ENCODE measurements around the gene CLEC17A.
"Not testable (repeated sequence)": the region's sequence is repeated elsewhere in the genome, so short reads cannot be mapped to it uniquely, and the experiment has no call there.

The CLEC17A gene

DNA sequence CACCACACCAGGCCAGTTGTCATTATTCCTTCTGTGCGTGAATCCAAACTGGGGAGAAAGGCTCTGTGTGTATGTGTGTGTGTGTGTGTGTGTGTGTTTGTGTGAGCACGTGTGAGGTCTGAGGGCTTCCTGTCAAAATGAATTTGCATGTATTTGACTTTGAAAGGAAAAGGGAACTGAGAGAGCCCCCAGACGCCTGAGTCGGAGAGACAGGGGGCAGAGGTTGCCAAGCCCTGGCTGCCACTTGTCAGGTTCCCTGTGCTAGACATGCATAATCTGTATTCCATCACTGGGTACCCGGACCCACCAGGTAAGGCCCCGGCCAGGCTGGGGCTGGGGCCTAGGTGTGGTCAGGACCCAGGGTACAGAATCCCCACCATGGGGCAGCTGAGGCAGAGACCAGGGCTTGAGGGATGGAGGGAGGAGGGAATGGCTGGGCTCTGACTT lies at the start of gene CLEC17A:
TSS of gene CLEC17A (plus strand) at position 191 of the 447 bp plus-strand sequence. CDS start at position 268, 77 bp downstream.
- Histone ChIP-seq H3K4me3 (ENCODE audit: low read length) (no peak within 1 kb of the TSS), H2AFZ (ENCODE audit: low read depth, low read length) (no peak within 1 kb of the TSS), H3K9me3 (ENCODE audit: low read length) (no peaks in the 10 kb centered on the region), H3K4me1 (ENCODE audit: insufficient read depth, low read length) (no peaks in the 10 kb centered on the region), H3K36me3 (ENCODE audit: insufficient read depth, low read length) (no peaks in the 10 kb centered on the region), H3K27me3 (ENCODE audit: insufficient read depth, low read length) (no peaks in the 10 kb centered on the region)

GRCh38 chr19:14533450-14533849 lies 49.4 kb upstream of the CLEC17A start:
- Histone ChIP-seq H3K27me3 (ENCODE audit: insufficient read depth, low read length) (no peaks in the 10 kb centered on the region), H3K4me1 (ENCODE audit: insufficient read depth, low read length) (peaks cover 9% of the 10 kb centered on the region), H3K36me3 (ENCODE audit: insufficient read depth, low read length) (peaks cover 8% of the 10 kb centered on the region), H3K9me3 (ENCODE audit: low read length) (no peaks in the 10 kb centered on the region), H3K4me3 (ENCODE audit: low read length) (no peak overlapping the region), H2AFZ (ENCODE audit: low read depth, low read length) (no peak overlapping the region)

- H3K4me3 ChIP-seq (ENCODE audit: low read length), result no peak overlapping the region
- H3K4me1 ChIP-seq (ENCODE audit: insufficient read depth, low read length), result no peaks in the 10 kb centered on the region
- H3K27me3 ChIP-seq (ENCODE audit: insufficient read depth, low read length), result no peaks in the 10 kb centered on the region
- H2AFZ ChIP-seq (ENCODE audit: low read depth, low read length), result no peak overlapping the region
- no peaks in the 10 kb centered on the region for H3K9me3 ChIP-seq (ENCODE audit: low read length)
- peaks cover 10% of the 10 kb centered on the region for H3K36me3 ChIP-seq (ENCODE audit: insufficient read depth, low read length)
Observed at GRCh38 chr19:14536926-14537692, 45.8 kb upstream of the CLEC17A start.

- Histone ChIP-seq H3K36me3 (ENCODE audit: insufficient read depth, low read length) (peaks cover 5% of the 10 kb centered on the region), H3K4me1 (ENCODE audit: insufficient read depth, low read length) (no peaks in the 10 kb centered on the region), H3K4me3 (ENCODE audit: low read length) (no peak overlapping the region), H3K9me3 (ENCODE audit: low read length) (no peaks in the 10 kb centered on the region), H2AFZ (ENCODE audit: low read depth, low read length) (no peak overlapping the region), H3K27me3 (ENCODE audit: insufficient read depth, low read length) (no peaks in the 10 kb centered on the region)
Observed at GRCh38 chr19:14540741-14541525, 42.0 kb upstream of the CLEC17A start.

DNA sequence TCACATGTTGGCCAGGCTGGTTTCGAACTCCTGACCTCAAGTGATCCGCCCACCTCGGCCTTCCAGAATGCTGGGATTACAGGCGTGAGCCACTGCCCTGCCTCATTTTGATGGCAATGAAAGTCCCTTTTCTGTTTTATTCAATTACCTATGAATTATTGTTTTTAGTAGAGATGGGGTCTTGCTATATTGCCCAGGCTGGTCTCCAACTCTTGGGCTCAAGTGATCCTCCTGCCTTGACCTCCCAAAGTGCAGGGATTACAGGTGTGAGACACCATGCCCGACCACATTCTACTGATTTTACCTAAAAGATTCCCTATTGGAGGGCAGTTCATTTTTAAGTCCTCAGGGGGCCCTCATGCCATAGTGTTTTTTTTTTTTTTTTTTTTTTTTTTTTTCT lies 40.9 kb upstream of the CLEC17A start:
- not testable (repeated sequence) for H3K9me3 ChIP-seq (ENCODE audit: low read length); H3K36me3 ChIP-seq (ENCODE audit: insufficient read depth, low read length); H3K27me3 ChIP-seq (ENCODE audit: insufficient read depth, low read length); H3K4me1 ChIP-seq (ENCODE audit: insufficient read depth, low read length); H2AFZ ChIP-seq (ENCODE audit: low read depth, low read length); H3K4me3 ChIP-seq (ENCODE audit: low read length)

DNA sequence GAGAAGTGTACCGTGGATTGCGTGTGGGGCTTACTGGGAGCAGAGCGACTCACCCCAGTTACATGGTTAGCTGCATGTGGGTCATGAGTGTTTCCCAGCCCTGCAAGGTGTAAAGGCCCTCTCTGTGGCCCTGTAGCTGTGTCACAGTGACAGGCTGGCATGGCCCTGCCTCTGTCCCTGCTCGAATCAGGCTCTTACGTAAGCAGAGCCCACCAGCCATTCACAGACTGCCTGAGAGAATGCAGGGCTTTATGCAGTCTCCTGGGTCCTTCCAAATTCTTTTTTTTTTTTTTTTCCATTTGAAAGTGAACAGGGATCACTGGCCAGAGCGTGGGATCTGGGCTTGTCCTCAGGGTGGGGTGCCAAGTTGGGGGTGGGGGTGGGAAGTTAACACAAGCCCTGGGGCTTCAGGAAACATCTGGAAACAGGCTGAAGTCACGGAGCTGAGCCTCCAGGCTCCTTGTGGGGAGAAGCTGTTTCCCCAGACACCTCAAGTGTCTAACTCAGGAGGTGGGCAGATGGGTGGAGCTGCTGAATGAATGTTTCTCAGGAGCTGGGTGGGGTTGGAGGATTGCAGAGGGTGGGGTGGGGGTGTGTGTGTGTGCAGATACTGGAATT lies 40.1 kb upstream of the CLEC17A start:
- Histone ChIP-seq H3K36me3 (ENCODE audit: insufficient read depth, low read length) (peaks cover 5% of the 10 kb centered on the region), H3K27me3 (ENCODE audit: insufficient read depth, low read length) (no peaks in the 10 kb centered on the region), H2AFZ (ENCODE audit: low read depth, low read length) (no peak overlapping the region), H3K4me1 (ENCODE audit: insufficient read depth, low read length) (no peaks in the 10 kb centered on the region), H3K4me3 (ENCODE audit: low read length) (no peak overlapping the region), H3K9me3 (ENCODE audit: low read length) (no peaks in the 10 kb centered on the region)

- Histone ChIP-seq H2AFZ (ENCODE audit: low read depth, low read length) (no peak overlapping the region), H3K27me3 (ENCODE audit: insufficient read depth, low read length) (no peaks in the 10 kb centered on the region), H3K4me3 (ENCODE audit: low read length) (no peak overlapping the region), H3K9me3 (ENCODE audit: low read length) (no peaks in the 10 kb centered on the region), H3K36me3 (ENCODE audit: insufficient read depth, low read length) (peaks cover 10% of the 10 kb centered on the region), H3K4me1 (ENCODE audit: insufficient read depth, low read length) (no peaks in the 10 kb centered on the region)
Observed at GRCh38 chr19:14544047-14544446, 38.8 kb upstream of the CLEC17A start.

DNA sequence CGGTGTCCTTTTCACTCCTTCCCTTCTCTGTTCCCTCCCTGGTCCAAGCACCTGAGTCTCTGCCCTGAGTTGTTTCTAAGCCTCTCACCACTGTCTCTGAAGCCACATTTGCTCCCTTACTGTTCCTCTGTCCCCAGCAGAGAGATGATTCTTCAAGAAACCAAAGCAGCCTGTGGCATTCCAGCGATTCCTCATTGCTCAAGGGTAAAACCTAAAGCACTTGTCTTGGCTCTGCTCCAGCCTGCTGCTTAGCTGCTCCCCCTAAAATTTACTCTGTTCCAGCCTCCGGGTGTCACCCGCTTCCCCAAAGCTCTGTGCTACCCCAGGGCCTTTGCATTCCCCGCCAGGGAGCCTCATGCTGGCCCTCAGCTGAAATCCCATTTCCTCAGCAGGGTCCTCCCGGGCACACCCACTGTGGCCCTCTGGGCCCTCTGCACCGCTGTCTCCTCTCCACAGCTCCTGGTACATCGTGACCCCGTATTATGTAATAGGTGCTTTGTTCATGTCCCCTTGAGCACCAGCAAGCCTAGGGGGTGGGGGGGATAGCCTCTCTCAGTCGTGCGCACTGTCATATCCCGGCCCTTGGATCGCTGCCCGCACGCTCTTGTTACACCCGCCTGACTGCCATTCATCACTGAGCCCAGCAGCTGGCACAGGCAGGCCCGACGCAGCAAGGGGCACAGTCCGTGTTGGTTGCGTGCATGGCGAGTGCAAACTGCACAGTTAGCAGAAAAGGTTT lies 37.7 kb upstream of the CLEC17A start:
- Histone ChIP-seq H3K27me3 (ENCODE audit: insufficient read depth, low read length) (no peaks in the 10 kb centered on the region), H2AFZ (ENCODE audit: low read depth, low read length) (no peak overlapping the region), H3K4me1 (ENCODE audit: insufficient read depth, low read length) (no peaks in the 10 kb centered on the region), H3K4me3 (ENCODE audit: low read length) (no peak overlapping the region), H3K9me3 (ENCODE audit: low read length) (no peaks in the 10 kb centered on the region), H3K36me3 (ENCODE audit: insufficient read depth, low read length) (peaks cover 7% of the 10 kb centered on the region)

DNA sequence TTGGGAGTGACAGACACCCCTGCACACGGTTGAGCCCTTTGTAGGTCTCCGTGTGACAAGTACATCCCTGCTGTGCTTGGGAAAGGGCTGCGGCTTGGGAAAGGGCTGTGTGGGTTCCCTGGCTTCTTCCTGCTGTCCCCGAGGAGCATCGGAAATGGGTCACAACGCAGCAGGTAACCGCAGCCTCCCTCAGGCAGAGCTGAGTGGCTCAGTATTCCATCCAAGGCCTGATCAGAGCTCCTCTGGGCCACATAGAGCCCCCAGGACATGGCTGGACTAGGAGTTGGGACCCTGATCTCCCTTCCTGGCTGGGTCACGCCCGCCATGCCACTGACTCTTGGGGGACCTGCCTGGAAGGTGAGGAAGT lies 37.2 kb upstream of the CLEC17A start:
- H2AFZ ChIP-seq (ENCODE audit: low read depth, low read length), result no peak overlapping the region
- peaks cover 7% of the 10 kb centered on the region for H3K36me3 ChIP-seq (ENCODE audit: insufficient read depth, low read length)
- H3K4me1 ChIP-seq (ENCODE audit: insufficient read depth, low read length), result no peaks in the 10 kb centered on the region
- no peaks in the 10 kb centered on the region for H3K9me3 ChIP-seq (ENCODE audit: low read length)
- H3K27me3 ChIP-seq (ENCODE audit: insufficient read depth, low read length), result no peaks in the 10 kb centered on the region
- H3K4me3 ChIP-seq (ENCODE audit: low read length), result no peak overlapping the region

- Histone ChIP-seq H2AFZ (ENCODE audit: low read depth, low read length) (no peak overlapping the region), H3K4me1 (ENCODE audit: insufficient read depth, low read length) (peaks cover 5% of the 10 kb centered on the region), H3K36me3 (ENCODE audit: insufficient read depth, low read length) (peaks cover 7% of the 10 kb centered on the region), H3K9me3 (ENCODE audit: low read length) (no peaks in the 10 kb centered on the region), H3K4me3 (ENCODE audit: low read length) (no peak overlapping the region), H3K27me3 (ENCODE audit: insufficient read depth, low read length) (no peaks in the 10 kb centered on the region)
Observed at GRCh38 chr19:14550201-14550754, 32.6 kb upstream of the CLEC17A start.

DNA sequence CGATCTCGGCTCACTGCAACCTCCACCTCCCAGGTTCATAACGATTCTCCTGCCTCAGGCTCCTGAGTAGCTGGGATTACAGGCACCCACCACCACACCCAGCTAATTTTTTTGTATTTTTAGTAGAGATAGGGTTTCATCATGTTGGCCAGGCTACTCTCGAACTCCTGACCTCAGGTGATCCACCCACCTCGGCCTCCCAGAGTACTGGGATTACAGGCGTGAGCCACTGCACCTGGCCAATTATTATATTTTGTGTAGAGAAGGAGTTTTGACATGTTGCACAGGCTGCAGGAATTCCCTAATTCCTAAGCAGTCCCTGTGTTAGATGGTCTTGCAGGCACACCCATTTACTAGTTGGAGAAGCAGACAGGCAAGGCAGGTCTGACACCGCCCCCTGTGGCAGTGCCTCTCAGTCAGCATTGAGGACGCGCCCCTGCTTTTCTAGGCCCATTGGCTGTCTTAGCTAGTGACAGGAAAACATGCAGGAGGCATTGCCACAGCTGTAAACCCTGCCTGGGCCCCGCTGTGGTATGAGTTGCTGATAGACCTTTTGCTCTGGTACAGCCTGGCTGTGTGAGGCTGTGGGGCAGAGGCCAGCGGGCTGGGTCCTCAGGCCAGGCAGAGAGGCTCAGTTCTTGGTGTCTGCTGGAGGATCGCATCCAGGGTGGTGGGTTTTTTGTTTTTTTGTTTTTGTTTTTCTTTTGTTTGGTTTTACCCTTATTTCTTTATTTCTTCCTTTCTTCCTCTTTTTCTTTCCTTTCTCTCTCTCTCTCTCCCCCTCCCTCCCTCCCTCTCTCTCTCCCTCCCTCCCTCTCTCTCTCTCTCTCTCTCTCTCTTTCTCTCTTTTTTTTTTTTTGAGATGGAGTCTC lies 31.5 kb upstream of the CLEC17A start:
- H3K4me3 ChIP-seq (ENCODE audit: low read length); H3K36me3 ChIP-seq (ENCODE audit: insufficient read depth, low read length); H3K27me3 ChIP-seq (ENCODE audit: insufficient read depth, low read length); H3K4me1 ChIP-seq (ENCODE audit: insufficient read depth, low read length); H2AFZ ChIP-seq (ENCODE audit: low read depth, low read length); H3K9me3 ChIP-seq (ENCODE audit: low read length): not testable (repeated sequence)

- not testable (repeated sequence) for H3K36me3 ChIP-seq (ENCODE audit: insufficient read depth, low read length); H3K4me1 ChIP-seq (ENCODE audit: insufficient read depth, low read length); H3K9me3 ChIP-seq (ENCODE audit: low read length); H3K4me3 ChIP-seq (ENCODE audit: low read length); H2AFZ ChIP-seq (ENCODE audit: low read depth, low read length); H3K27me3 ChIP-seq (ENCODE audit: insufficient read depth, low read length)
Observed at GRCh38 chr19:14552006-14552360, 30.9 kb upstream of the CLEC17A start.
